Subcutaneous adipose tissue (tissue), 4 donors: Measurements from ENCODE around the gene IL21R. TPM values are rescaled to one million over a fixed set of nuclear protein-coding genes. Genes with fewer than 3 reads are reported as not detected.

Source experiments
- CTCF ChIP-seq: fragments of 450-650 bp; IDR thresholded peaks from one replicate; pipeline ENCODE4 v1.5.1; 2016; ENCODE audit warnings: low read depth, mild to moderate bottlenecking, control low read depth, antibody characterized with exemption, moderate library complexity
- total RNA-seq, 4 donors: library from RNA; depleted of rRNA; stranded (reverse); fragments of >200 nt; gene quantifications; one replicate each; pipeline ENCODE4 v1.1.0, GENCODE V29; 2016

Gene IL21R
- total RNA-seq, 4 donors from 2014 or later: 0.51 TPM; not detected in 3

- TF ChIP-seq CTCF: no peak
These were observed 51.5 kb downstream of the IL21R start for GRCh38 chr16:27453494-27453825.

- no peak for TF ChIP-seq CTCF
These were observed 53.7 kb downstream of the IL21R start for GRCh38 chr16:27455700-27456099.

GRCh38 chr16:27458258-27458657 lies 56.3 kb downstream of the IL21R start:
- no peak for TF ChIP-seq CTCF

GRCh38 chr16:27458987-27459688 lies 57.2 kb downstream of the IL21R start:
- no peak for TF ChIP-seq CTCF

- no peak for TF ChIP-seq CTCF
These were observed 58.2 kb downstream of the IL21R start for GRCh38 chr16:27460213-27460612.

GRCh38 chr16:27460663-27461482 lies 58.9 kb downstream of the IL21R start:
- no peak for TF ChIP-seq CTCF

- no peak for TF ChIP-seq CTCF
These were observed 59.7 kb downstream of the IL21R start for GRCh38 chr16:27461483-27462171.
